Jurkat, Clone E6-1 (cell line): Measurements from ENCODE around the gene TACC2.
"Not testable (repeated sequence)": the region's sequence is repeated elsewhere in the genome, so short reads cannot be mapped to it uniquely, and the experiment has no call there.

ENCODE experiments used
- DNase-seq: peaks from one replicate; pipeline ENCODE4 v3.0.0-alpha.2; 2011; ENCODE audit warnings: low read depth, low spot score
- H3K4me3 ChIP-seq: 2 replicates; pipeline ENCODE4 v1.5.1; 2011; ENCODE audit warnings: mild to moderate bottlenecking, low read length, control low read depth, moderate library complexity

The TACC2 gene

DNA sequence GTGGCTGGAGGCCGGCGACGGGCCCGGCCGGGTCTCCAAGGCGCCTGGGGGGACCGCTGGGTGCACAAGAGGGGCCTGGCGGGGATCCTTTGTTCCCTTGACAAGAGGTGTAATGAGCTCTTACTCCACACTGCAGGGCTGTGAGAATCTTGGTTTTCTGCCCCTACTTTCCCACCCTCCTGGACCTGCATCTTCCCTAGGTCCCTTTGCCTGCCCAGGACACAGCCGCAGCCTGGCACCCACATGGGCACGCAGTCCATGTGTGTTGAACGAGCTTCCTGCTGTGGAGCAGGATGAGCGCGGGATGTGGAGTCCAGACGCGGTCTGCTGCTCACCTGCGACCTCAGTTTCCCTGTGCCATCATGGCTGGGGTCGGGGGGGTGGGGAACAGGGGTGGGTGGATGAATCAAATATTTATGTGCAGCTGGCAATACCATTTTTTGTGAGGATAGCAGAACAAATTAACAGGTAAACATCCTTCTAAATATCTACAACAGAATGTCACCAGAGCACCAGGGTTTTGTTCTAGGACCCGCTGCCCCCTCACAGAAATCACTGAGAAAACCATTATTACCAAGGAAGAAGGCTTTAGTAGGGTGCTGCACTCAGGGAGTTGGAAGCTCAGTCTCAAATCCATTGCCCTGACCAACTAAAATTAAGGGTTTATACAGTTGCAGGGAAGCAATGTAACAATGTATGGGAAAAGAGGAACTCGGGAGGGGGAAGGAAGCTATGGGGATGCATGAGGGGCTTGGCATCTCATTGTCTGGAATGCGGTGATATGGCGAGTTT, 13.5 kb upstream of the TACC2 start:
- DNase-seq, result no peak
- peak overlapping the region; percentile 61 for H3K4me3 ChIP-seq

DNA sequence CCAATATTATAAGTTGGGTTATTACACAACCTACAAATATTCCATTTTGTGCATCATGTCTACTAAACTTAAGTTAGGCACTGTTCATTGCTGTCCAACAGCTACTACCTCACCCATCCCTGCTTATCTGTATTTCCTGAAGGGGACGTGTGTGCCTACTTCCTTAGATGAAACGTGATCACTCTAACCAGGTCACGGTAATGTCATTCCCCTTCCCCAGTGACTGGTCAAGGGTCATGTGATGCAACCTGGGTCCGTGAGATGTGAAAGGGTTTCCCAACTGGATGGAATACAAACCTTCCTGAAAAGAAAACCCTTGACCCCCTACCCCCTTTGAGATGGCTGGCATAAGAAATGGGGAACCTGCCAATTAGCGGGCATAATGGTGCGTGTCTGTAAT, 12.4 kb upstream of the TACC2 start:
- H3K4me3 ChIP-seq, result no peak overlapping the region
- no peak for DNase-seq

- no peak overlapping the region for H3K4me3 ChIP-seq
- DNase-seq, result no peak
Observed at GRCh38 chr10:121978511-121978910, 10.5 kb upstream of the TACC2 start.

GRCh38 chr10:121981346-121981745, 7.6 kb upstream of the TACC2 start:
- no peak for DNase-seq
- H3K4me3 ChIP-seq, result no peak overlapping the region

- no peak for DNase-seq
- no peak overlapping the region for H3K4me3 ChIP-seq
Observed at GRCh38 chr10:121983852-121984251, 5.1 kb upstream of the TACC2 start.

DNA sequence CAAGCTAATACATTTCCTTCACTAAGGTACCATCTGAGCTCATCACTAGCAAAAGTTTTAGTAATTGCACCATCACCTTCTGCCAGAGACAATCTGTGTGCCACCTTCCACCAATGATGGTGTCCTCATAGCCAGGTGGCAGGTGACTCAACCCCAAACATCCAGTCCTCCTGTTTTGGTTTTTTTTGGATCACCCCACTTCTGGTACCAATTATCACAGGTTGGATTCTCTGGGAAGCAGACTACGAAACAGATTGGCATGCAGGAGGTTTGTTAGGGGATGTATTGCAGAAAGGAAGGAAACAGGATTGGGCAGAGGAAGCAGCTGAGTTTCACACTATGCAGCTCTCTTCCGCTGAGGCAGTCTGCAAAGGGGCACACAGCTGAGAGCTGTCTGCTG, 4.5 kb upstream of the TACC2 start:
- no peak for DNase-seq
- no peak overlapping the region for H3K4me3 ChIP-seq

DNA sequence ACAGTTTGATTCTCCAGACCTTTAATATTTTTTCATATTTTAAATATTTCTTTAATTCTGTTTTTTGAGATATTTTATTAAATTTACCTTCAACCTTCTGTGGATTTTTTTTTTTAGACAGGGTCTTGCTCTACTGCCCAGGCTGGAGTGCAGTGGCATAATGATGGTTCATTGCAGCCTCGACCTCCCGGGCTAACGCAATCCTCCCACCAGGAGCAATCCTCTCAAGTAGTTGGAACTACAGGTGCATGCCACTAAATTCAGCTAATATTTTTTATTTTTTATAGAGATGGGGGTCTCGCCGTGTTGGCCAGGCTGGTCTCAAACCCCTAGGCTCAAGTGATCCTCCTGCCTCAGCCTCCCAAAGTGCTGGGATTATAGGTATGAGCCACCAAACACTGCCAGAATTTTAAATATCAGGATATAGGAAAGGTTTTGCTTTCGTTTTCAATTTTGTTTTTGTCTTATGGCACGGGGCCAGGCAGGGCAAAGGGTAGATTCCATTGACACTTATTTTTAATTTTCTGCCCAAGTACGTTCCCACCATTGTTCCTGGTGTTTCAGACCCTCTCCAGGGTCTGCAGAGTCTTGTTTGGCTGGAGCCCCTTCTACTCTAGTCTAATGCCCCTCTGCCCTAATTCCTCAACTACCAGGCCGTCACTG, 1.2 kb downstream of the TACC2 start:
- no peak for DNase-seq
- no peak overlapping the region for H3K4me3 ChIP-seq

DNA sequence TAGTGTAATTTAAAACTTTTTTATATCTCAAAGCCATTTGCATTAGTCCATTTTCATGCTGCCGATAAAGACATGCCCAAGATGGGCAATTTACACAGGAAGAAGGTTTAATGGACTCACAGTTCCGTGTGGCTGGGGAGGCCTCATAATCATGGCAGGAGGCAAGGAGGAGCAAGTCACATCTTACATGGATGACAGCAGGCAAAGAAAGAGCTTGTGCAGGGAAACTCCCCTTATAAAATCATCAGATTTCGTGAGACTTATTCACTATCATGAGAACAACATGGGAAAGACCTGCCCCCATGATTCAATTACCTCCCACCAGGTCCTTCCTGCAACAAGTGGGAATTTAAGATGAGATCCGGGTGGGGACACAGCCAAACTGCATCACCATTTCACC, 2.8 kb downstream of the TACC2 start:
- DNase-seq, H3K4me3 ChIP-seq: not testable (repeated sequence)

GRCh38 chr10:121994429-121994941, 5.5 kb downstream of the TACC2 start:
- no peak for DNase-seq
- no peak overlapping the region for H3K4me3 ChIP-seq

GRCh38 chr10:121998462-121998861, 9.5 kb downstream of the TACC2 start:
- no peak for DNase-seq

GRCh38 chr10:121999301-121999700, 10.3 kb downstream of the TACC2 start:
- DNase-seq, result no peak
- H3K4me3 ChIP-seq, result no peak overlapping the region

More at GRCh38 chr10:121998462-121998861, 9.5 kb downstream of the TACC2 start:
- H3K4me3 ChIP-seq, result no peak overlapping the region

DNA sequence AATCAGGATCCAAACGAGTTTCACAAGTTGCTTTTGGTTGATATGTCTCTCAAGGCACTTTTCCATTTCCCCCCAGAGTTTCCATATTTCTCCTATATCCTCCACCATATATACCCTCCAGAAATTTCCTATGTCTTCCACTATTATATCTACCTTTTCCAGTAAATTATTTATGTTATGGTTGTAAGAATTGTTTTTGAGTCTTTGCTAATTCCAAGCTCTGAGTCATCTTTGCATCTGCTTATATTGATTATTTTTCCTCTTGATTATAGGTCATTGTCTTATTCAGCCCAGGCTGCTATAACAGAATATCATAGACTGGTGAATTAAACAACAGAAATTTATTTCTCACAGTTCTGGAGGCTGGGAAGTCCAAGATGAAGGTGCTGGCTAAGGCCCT, 12.7 kb downstream of the TACC2 start:
- DNase-seq, result no peak
- H3K4me3 ChIP-seq, result no peak overlapping the region

DNA sequence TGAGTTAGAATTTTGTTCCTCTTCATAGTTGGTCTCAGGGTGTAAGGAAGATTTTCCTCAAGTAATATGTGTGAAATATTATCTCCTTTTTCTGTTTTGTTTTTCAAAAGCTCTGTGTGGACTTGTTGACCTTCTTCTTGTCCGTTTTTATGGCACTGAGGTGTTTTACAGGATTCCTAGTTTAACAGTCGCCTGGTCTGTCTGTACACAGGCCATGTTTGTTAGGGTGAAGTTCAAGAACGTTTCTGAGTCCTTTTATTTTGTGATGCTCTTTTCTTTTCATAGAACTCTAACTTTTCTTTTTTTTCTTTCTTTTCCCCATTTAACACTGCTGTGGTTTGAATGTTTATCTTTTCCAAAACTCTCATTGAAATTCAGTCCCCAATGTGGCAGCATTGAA, 18.5 kb downstream of the TACC2 start:
- no peak for DNase-seq

GRCh38 chr10:122010405-122011050, 21.6 kb downstream of the TACC2 start:
- no peak for DNase-seq
- H3K4me3 ChIP-seq, result no peak overlapping the region

More for the DNA sequence above, 18.5 kb downstream of the TACC2 start:
- H3K4me3 ChIP-seq, result no peak overlapping the region

DNA sequence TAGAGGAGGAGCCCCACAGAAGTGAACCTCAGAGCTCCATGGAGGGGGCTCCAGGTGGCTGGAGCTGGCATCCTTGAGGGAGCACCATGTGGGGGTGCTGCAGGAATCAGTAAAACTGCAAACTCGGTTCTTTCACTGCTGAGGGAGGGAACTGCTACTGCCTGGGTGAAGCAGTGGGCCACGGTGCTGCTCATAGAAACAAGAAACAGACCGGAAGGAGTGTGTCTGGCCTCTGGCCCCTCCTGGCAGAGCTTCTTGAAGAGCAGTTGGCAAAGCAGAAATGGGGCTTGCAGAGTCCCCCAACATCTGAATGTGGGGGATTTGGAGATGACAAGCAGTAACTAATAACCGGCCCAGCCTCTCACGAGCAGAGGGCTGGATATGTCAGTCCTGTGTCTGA, 23.8 kb downstream of the TACC2 start:
- H3K4me3 ChIP-seq, result no peak overlapping the region
- DNase-seq, result no peak

- H3K4me3 ChIP-seq, result no peak overlapping the region
- DNase-seq, result no peak
Observed at GRCh38 chr10:122013311-122013780, 24.4 kb downstream of the TACC2 start.

- H3K4me3 ChIP-seq, result no peak overlapping the region
- DNase-seq, result no peak
Observed at GRCh38 chr10:122014652-122015248, 25.8 kb downstream of the TACC2 start.

GRCh38 chr10:122017926-122018325, 29.0 kb downstream of the TACC2 start:
- not testable (repeated sequence) for DNase-seq

DNA sequence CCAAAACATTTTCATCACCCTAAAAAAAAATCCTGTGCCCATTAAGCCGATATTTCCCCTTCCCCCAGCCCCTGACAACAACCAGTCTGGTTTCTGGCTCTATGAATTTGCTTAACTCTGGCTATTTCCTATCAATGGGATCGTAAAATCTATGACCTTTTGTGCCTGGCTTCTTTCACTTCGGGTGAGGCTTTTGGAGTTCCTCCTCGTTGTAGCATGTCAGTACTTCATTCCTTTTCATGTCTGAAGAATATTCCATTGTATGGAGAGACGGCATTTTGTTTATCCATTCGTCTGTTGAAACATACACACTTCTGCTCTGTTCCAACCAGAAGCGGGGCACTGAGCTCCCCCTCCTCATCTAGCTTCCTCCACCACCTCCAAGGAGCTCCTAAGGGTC, 29.5 kb downstream of the TACC2 start:
- no peak for DNase-seq
- no peak overlapping the region for H3K4me3 ChIP-seq

More at GRCh38 chr10:122017926-122018325, 29.0 kb downstream of the TACC2 start:
- not testable (repeated sequence) for H3K4me3 ChIP-seq
